Activated CD8-positive, alpha-beta T cell treated with anti-CD3 and anti-CD28 coated beads for 36 hours (primary cell): ENCODE results near the gene HSPA8. TPM values are rescaled to one million over a fixed set of nuclear protein-coding genes. Genes with fewer than 3 reads are reported as not detected.
"Not testable (repeated sequence)": the region's sequence is repeated elsewhere in the genome, so short reads cannot be mapped to it uniquely, and the experiment has no call there.

Experiments used
- ATAC-seq: fragments of 200-7000 bp; cut with Tn5 transposase; one replicate; pipeline ENCODE4 v1.10.0; 2021; ENCODE audit warnings: mild to moderate bottlenecking, moderate library complexity
- CTCF ChIA-PET: fragments of 350-600 bp; sonication (Branson Sonifier 250); formaldehyde crosslinking; loops from one replicate; lab custom pipeline; 2021; ENCODE audit warnings: antibody characterized with exemption; lab: Charles Lee
- POLR2A ChIA-PET: fragments of 350-600 bp; sonication (Branson Sonifier 250); formaldehyde crosslinking; loops from one replicate; lab custom pipeline; 2021; ENCODE audit warnings: antibody characterized with exemption; lab: Charles Lee
- DNase-seq: peaks from one replicate; pipeline ENCODE4 v3.0.0-alpha.2; 2020
- H3K27ac Mint-ChIP-seq: one replicate; pipeline ENCODE4 v1.8.0; 2021; ENCODE audit warnings: mild to moderate bottlenecking, mixed read lengths
- H3K27me3 Mint-ChIP-seq: one replicate; pipeline ENCODE4 v1.8.0; 2021; ENCODE audit warnings: mixed read lengths
- H3K36me3 Mint-ChIP-seq: one replicate; pipeline ENCODE4 v1.8.0; 2021; ENCODE audit warnings: low read depth, mixed read lengths
- H3K4me1 Mint-ChIP-seq: one replicate; pipeline ENCODE4 v1.8.0; 2021; ENCODE audit warnings: low read depth, mixed read lengths
- H3K4me3 Mint-ChIP-seq: one replicate; pipeline ENCODE4 v1.8.0; 2021; ENCODE audit warnings: mild to moderate bottlenecking, moderate library complexity, mixed read lengths
- H3K9me3 Mint-ChIP-seq: one replicate; pipeline ENCODE4 v1.8.0; 2021; ENCODE audit warnings: mixed read lengths
- CTCF ChIP-seq: fragments of 200-600 bp; IDR thresholded peaks from one replicate; pipeline ENCODE4 v1.8.0; 2022; ENCODE audit warnings: antibody characterized with exemption, mild to moderate bottlenecking
- intact Hi-C: fragments of 100-400 bp; cut with micrococcal nuclease; formaldehyde crosslinking; loops from one replicate; pipeline ENCODE4 v1.10.0; 2022
- total RNA-seq, 2 experiments: library from RNA; stranded (reverse); gene quantifications; one replicate each; pipeline ENCODE4 v1.2.3, GENCODE V29; 2021

HSPA8 gene
- total RNA-seq, 2 experiments from 2014 or later, result 2,808 to 2,816 TPM

GRCh38 chr11:123062158-123062891 is 389 bp upstream of the HSPA8 start:
- Mint-ChIP-seq H3K27me3 (no peaks in the 10 kb centered on the region), H3K36me3 (peaks cover 61% of the 10 kb centered on the region), H3K27ac (peak overlapping the region; percentile 99), H3K9me3 (no peaks in the 10 kb centered on the region), H3K4me1 (peaks cover 32% of the 10 kb centered on the region), H3K4me3 (peak overlapping the region; percentile 97)
- CTCF ChIA-PET, result interaction anchor here (0.8 to 3.5 kb wide), 3 partner anchors 8 to 41 kb away, joined by 3 to 14 read pairs (median 5); no protein-coding TSS in a partner anchor
- POLR2A ChIA-PET, result interaction anchor here (0.7 to 12.2 kb wide), 16 partner anchors 4 to 443 kb away, joined by 3 to 178 read pairs (median 6); partner anchors contain the start of gene HSPA8
- ATAC-seq (peak; percentile 86), DNase-seq (peak; percentile 100)
- no peak for TF ChIP-seq CTCF
- intact Hi-C loops, result no loop called here

- POLR2A ChIA-PET, result interaction anchor here (0.6 to 12.2 kb wide), 19 partner anchors 3 to 460 kb away, joined by 3 to 178 read pairs (median 4); partner anchors contain the start of genes CRTAM and HSPA8
- ATAC-seq, result no peak
- H3K9me3 Mint-ChIP-seq, result no peaks in the 10 kb centered on the region
- peak overlapping the region; percentile 97 for H3K4me3 Mint-ChIP-seq
- H3K27ac Mint-ChIP-seq, result peak overlapping the region; percentile 99
- no peak for DNase-seq
- intact Hi-C loops, result no loop called here
- peaks cover 39% of the 10 kb centered on the region for H3K4me1 Mint-ChIP-seq
- no peak for TF ChIP-seq CTCF
- H3K36me3 Mint-ChIP-seq, result peaks cover 79% of the 10 kb centered on the region
- H3K27me3 Mint-ChIP-seq, result no peaks in the 10 kb centered on the region
- CTCF ChIA-PET, result interaction anchor here (1.4 to 1.7 kb wide), 3 partner anchors 10 to 206 kb away, joined by 3 to 5 read pairs (median 4); no protein-coding TSS in a partner anchor
These were observed 1.5 kb downstream of the HSPA8 start for GRCh38 chr11:123060277-123061000.

- not testable (repeated sequence) for H3K27me3 Mint-ChIP-seq, ATAC-seq, H3K9me3 Mint-ChIP-seq, DNase-seq
- ChIA-PET CTCF (interaction anchor here (1.1 to 1.7 kb wide), 3 partner anchors 11 to 205 kb away, joined by 3 to 4 read pairs (median 3); no protein-coding TSS in a partner anchor), POLR2A (interaction anchor here (0.6 to 10.8 kb wide), 9 partner anchors 7 to 343 kb away, joined by 3 to 178 read pairs (median 14); partner anchors contain the start of gene HSPA8)
- Mint-ChIP-seq H3K4me1 (peaks cover 39% of the 10 kb centered on the region), H3K4me3 (peak overlapping the region; percentile 97), H3K27ac (peak overlapping the region; percentile 99), H3K36me3 (peaks cover 78% of the 10 kb centered on the region)
- intact Hi-C loops, result loop anchor here (10.0 kb wide), 1 partner anchor 334 kb away; no protein-coding TSS in a partner anchor
These were observed 2.7 kb downstream of the HSPA8 start for GRCh38 chr11:123059041-123059920.

- Mint-ChIP-seq H3K27me3 (no peaks in the 10 kb centered on the region), H3K27ac (peak overlapping the region; percentile 99), H3K4me3 (peak overlapping the region; percentile 97), H3K9me3 (no peaks in the 10 kb centered on the region), H3K4me1 (peaks cover 39% of the 10 kb centered on the region), H3K36me3 (peaks cover 70% of the 10 kb centered on the region)
- ChIA-PET POLR2A (interaction anchor here (0.6 to 10.8 kb wide), 11 partner anchors 8 to 396 kb away, joined by 3 to 178 read pairs (median 4); partner anchors contain the start of gene HSPA8), CTCF (interaction anchor here (1.3 to 6.0 kb wide), 3 partner anchors 37 to 201 kb away, joined by 4 to 50 read pairs (median 4); no protein-coding TSS in a partner anchor)
- ATAC-seq (no peak), DNase-seq (no peak)
- intact Hi-C loops, result loop anchor here (10.0 kb wide), 1 partner anchor 333 kb away; no protein-coding TSS in a partner anchor
- no peak for TF ChIP-seq CTCF
These were observed 4.2 kb downstream of the HSPA8 start for GRCh38 chr11:123057661-123058305.
